Measurements from ENCODE around the gene NDUFS8. TPM values are rescaled to one million over a fixed set of nuclear protein-coding genes. Genes with fewer than 3 reads are reported as not detected.

The NDUFS8 gene
- total and polyA plus RNA-seq, 10 of the 15 experiments (the other 5 are each of a cell fraction or from before 2014, with no cell fraction given) = 17.6 to 308 (median 120) TPM

GRCh38 chr11:68007498-68008380 is 22.7 kb upstream of the NDUFS8 start (continued):
- TF ChIP-seq NKRF (conservative IDR thresholded peaks at IDR 0.05) = no peak
- no peak for TF ChIP-seq YY1 (IDR thresholded peaks at IDR 0.05; ENCODE audit: low read depth, low read length)
- TF ChIP-seq SKIL (IDR thresholded peaks at IDR 0.05; ENCODE audit: low read depth, poor library complexity, severe bottlenecking) = no peak
- no peak for TF ChIP-seq RAD21 (IDR thresholded peaks at IDR 0.05; ENCODE audit: insufficient read depth, low read depth, low read length)
- TF ChIP-seq, protein P1, sequence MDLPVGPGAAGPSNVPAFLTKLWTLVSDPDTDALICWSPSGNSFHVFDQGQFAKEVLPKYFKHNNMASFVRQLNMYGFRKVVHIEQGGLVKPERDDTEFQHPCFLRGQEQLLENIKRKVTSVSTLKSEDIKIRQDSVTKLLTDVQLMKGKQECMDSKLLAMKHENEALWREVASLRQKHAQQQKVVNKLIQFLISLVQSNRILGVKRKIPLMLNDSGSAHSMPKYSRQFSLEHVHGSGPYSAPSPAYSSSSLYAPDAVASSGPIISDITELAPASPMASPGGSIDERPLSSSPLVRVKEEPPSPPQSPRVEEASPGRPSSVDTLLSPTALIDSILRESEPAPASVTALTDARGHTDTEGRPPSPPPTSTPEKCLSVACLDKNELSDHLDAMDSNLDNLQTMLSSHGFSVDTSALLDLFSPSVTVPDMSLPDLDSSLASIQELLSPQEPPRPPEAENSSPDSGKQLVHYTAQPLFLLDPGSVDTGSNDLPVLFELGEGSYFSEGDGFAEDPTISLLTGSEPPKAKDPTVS (IDR thresholded peaks at IDR 0.05; ENCODE audit: low read depth, low read length) = no peak
- TF ChIP-seq JUNB (IDR thresholded peaks at IDR 0.05) = no peak
- TF ChIP-seq SREBF1 (IDR thresholded peaks at IDR 0.05; ENCODE audit: low read length) = no peak
- no peak for TF ChIP-seq RB1 (IDR thresholded peaks at IDR 0.05; ENCODE audit: borderline replicate concordance)
- TF ChIP-seq IRF4 (IDR thresholded peaks at IDR 0.05; ENCODE audit: low read depth, low read length) = no peak
- TF ChIP-seq E2F4 (IDR thresholded peaks at IDR 0.05; ENCODE audit: low read depth, low read length) = no peak
- TF ChIP-seq USF2 (IDR thresholded peaks at IDR 0.05; ENCODE audit: borderline replicate concordance, low read depth, low read length) = no peak

Data from GM12878 (cell line).